NCI-H82 treated with DMSO at 0.1 percent for 48 hours (cell line): ENCODE measurements around the gene VAT1L.
"Not testable (repeated sequence)": the region's sequence is repeated elsewhere in the genome, so short reads cannot be mapped to it uniquely, and the experiment has no call there.

Experiments
- DNase-seq: peaks from one replicate; lab custom pipeline; 2025; ENCODE audit not compliant: unreplicated experiment; lab: John Stamatoyannopoulos, UW

The VAT1L gene

GRCh38 chr16:77947590-77947989 is 159.2 kb downstream of the VAT1L start:
- DNase-seq = not testable (repeated sequence)

- no peak for DNase-seq
Measured at GRCh38 chr16:77948835-77949234, 160.5 kb downstream of the VAT1L start.

GRCh38 chr16:77949445-77949844 is 161.1 kb downstream of the VAT1L start:
- DNase-seq = no peak

DNA sequence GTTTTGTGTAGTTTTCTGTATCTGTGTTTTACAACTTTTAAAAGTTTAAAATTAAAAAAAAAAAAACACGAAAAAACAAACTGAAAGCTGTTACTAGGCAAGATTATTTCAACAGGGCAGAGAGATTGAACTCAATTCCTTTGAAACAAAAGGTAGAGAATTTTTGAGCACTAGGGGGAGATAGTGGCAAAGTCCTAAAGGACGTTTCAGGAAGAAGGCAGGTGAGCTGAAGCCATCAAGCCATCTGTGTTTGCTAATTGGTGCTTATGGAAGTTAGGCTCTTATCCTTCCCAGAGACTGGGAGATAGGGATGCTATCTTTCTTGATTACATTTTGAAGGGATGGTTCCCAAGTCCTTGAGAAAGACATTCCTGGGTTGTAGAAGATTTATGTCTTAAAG is 163.4 kb downstream of the VAT1L start:
- peak; percentile 46 for DNase-seq

GRCh38 chr16:77955127-77955526 is 166.8 kb downstream of the VAT1L start:
- DNase-seq = no peak

GRCh38 chr16:77956231-77956630 is 167.9 kb downstream of the VAT1L start:
- DNase-seq = no peak

- no peak for DNase-seq
Measured at GRCh38 chr16:77960766-77961165, 172.4 kb downstream of the VAT1L start.

GRCh38 chr16:77961814-77962213 is 173.4 kb downstream of the VAT1L start:
- DNase-seq = no peak

DNA sequence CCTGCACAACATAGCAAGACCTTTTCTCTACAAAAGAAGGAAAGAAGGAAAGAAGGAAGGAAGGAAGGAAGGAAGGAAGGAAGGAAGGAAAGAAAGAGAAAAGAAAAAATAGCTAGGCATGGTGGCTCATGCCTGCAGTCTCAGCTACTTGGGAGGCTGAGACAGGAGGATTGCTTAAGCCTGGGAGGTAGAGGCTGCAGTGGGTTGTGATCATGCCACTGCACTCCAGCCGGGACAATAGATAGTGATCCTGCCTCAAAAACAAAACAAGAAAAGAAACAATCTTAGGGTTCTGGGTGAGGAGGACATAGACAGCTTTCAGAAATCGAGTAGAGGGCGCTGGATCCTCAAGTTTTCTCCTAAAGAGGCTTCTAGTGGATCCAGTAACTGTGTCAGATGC is 174.3 kb downstream of the VAT1L start:
- no peak for DNase-seq

DNA sequence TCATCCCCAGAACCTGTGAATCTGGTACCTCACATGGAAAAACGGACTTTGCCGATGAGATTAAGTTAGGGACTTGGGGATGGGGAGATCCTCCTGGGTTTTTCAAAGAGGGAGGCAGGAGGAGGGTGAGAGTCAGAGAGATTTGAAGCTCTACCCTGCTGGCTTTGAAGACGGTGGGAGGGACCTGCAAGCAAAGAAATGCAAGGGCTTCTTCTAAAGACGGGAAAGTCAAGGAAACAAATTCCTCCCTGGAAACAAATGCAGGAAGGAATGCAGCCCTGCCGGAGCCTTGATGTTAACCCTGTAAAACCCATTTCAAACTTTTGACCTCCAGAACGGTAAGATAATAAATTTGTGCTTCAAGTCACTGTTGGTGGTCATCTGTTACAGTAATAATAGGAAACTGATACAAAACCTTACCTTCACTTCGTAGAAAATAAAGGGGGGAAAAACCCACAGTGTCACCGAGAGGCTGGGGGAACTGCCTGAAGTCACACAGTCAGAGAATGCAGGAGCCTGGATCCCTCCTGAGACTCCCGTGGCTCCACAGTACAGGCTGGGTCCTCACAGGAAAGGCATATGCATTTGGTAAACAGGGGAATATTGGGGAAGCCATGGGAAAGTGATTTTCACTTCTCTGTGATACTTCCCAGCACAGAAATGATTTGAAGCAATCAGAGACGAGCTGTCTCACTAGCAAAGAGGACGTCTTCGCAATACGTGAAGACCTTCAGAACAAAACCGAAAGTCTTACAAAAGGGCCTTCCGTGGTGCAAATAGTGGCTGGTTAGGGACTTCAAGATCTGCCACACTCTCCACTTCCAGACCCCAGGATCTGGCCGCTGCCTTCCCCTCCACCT is 175.1 kb downstream of the VAT1L start:
- DNase-seq = no peak

- DNase-seq = no peak
Measured at GRCh38 chr16:77965346-77965745, 177.0 kb downstream of the VAT1L start.

GRCh38 chr16:77967054-77967904 is 178.9 kb downstream of the VAT1L start:
- DNase-seq = no peak

GRCh38 chr16:77969861-77970260 is 181.5 kb downstream of the VAT1L start:
- DNase-seq = no peak

DNA sequence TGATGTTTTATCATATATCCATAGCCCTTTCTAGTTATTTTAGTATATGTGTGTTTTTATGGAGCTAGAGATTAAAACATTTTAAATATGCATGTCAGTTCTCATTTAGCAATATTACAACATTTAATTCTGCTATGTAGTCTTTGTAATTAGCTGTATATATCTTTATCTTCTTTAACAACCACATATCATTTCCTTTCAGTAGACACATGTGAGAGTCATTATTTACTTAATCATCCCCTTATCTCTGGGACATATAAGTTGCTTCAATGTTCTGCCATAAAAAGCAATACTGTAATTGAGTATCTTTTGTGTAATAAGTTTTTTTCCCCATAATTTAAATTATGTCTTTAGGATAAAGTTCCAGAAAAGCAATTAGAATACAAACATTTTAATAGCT is 182.0 kb downstream of the VAT1L start:
- no peak for DNase-seq

- DNase-seq = peak; percentile 41
Measured at GRCh38 chr16:77971306-77972061, 183.1 kb downstream of the VAT1L start.

- no peak for DNase-seq
Measured at GRCh38 chr16:77972062-77972392, 183.7 kb downstream of the VAT1L start.

GRCh38 chr16:77974883-77975282 is 186.5 kb downstream of the VAT1L start:
- no peak for DNase-seq

GRCh38 chr16:77975942-77976341 is 187.6 kb downstream of the VAT1L start:
- DNase-seq = no peak

- DNase-seq = no peak
Measured at GRCh38 chr16:77977339-77977738, 189.0 kb downstream of the VAT1L start.

DNA sequence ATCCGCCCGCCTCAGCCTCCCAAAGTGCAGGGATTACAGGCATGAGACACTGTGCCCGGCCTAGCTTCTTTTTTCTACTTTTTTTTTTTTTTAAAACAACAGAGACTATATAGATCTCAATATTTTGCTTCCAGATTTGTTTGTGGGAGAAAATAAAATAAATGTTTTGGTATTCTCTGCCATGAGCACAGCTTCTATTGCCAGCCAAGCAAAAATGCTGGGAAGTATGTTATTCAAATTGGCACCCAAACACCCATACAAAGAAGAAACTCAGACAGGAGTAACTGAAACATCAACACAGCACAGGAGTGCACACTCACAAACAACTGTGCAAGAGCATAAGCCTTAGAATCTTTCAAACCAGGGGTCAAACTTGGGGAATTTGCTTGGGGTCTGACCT is 196.7 kb downstream of the VAT1L start:
- DNase-seq = no peak

DNA sequence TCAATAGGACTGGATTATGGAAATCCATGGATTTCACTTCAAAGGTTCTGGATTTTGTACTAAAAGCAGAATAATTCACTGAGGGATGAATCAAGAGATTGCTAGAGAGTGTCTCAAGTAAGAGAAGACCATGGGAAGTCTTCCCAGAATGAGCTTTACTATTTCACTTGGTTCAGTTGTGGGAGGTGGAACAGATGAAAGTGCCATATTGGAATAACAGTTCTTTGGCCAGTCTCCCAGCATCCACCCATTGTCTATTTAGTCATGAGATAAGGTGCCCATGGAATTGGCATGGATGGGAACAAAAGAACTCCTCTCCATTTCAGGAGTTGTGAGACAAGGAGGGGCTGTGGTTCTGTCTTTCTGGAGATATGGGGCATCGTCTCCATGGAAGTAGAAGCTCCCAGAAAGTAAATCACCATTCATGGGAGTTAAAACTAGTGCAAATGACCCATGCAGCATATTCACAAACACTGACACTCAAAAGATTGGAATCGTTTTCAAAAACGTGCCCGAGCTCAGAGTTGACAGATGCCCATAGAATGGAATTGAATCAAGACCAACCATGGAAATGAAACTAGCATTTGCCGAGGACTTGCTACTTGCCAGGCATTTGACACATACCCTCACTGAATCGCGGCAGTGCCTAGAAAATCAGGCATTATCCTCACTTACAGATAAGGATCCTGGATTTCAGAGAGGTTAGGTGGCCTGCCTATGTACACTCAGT is 197.8 kb downstream of the VAT1L start:
- no peak for DNase-seq
